Osteocyte (in vitro differentiated cells): Measurements from ENCODE around the gene CAPNS1. TPM values are rescaled to one million over a fixed set of nuclear protein-coding genes. Genes with fewer than 3 reads are reported as not detected.

ENCODE experiments used
- DNase-seq: peaks from one replicate; pipeline ENCODE4 v3.0.0; 2021; ENCODE audit warnings: mixed read lengths; ENCODE audit not compliant: unreplicated experiment; ENCODE audit errors: extremely low spot score
- H3K27ac Mint-ChIP-seq: one replicate; pipeline ENCODE4 v1.8.0; 2021; ENCODE audit warnings: mild to moderate bottlenecking, mixed read lengths; ENCODE audit not compliant: unreplicated experiment
- H3K27me3 Mint-ChIP-seq: one replicate; pipeline ENCODE4 v1.8.0; 2021; ENCODE audit warnings: mixed read lengths; ENCODE audit not compliant: unreplicated experiment
- H3K36me3 Mint-ChIP-seq: one replicate; pipeline ENCODE4 v1.8.0; 2021; ENCODE audit warnings: mixed read lengths; ENCODE audit not compliant: unreplicated experiment
- H3K4me1 Mint-ChIP-seq: one replicate; pipeline ENCODE4 v1.8.0; 2021; ENCODE audit warnings: mixed read lengths; ENCODE audit not compliant: unreplicated experiment
- H3K4me3 Mint-ChIP-seq: one replicate; pipeline ENCODE4 v1.8.0; 2021; ENCODE audit warnings: mild to moderate bottlenecking, moderate library complexity, mixed read lengths; ENCODE audit not compliant: unreplicated experiment
- H3K9me3 Mint-ChIP-seq: one replicate; pipeline ENCODE4 v1.8.0; 2021; ENCODE audit warnings: mixed read lengths; ENCODE audit not compliant: unreplicated experiment
- CTCF ChIP-seq: fragments of 200-600 bp; sonication (generic); IDR thresholded peaks from 2 replicates; pipeline ENCODE4 v1.5.0; 2021; ENCODE audit warnings: antibody characterized with exemption, mild to moderate bottlenecking, moderate library complexity
- total RNA-seq: library from RNA; stranded (reverse); gene quantifications from 2 replicates; pipeline ENCODE4 v1.2.1, GENCODE V29; 2021

CAPNS1 gene
- total RNA-seq, 1 donor from 2014 or later = 789 TPM

- H3K27ac Mint-ChIP-seq = peak within 1 kb of the TSS; percentile 97
- H3K27me3 Mint-ChIP-seq = no peaks in the 10 kb centered on the region
- H3K4me3 Mint-ChIP-seq = peak within 1 kb of the TSS; percentile 89
- no peaks in the 10 kb centered on the region for H3K9me3 Mint-ChIP-seq
- H3K4me1 Mint-ChIP-seq = peaks cover 27% of the 10 kb centered on the region
- TF ChIP-seq CTCF = no peak
- no peak for DNase-seq
- H3K36me3 Mint-ChIP-seq = peaks cover 20% of the 10 kb centered on the region
Measured at GRCh38 chr19:36115453-36116343, 24.2 kb upstream of the CAPNS1 start, which contains the start of gene TBCB. TSS of gene TBCB (plus strand) at chr19:36115468. CDS start at chr19:36115561, 93 bp downstream.

- no peak for TF ChIP-seq CTCF
Measured at GRCh38 chr19:36116344-36116637, 23.6 kb upstream of the CAPNS1 start.

GRCh38 chr19:36120092-36120983, 19.5 kb upstream of the CAPNS1 start:
- Mint-ChIP-seq H3K27me3 (no peaks in the 10 kb centered on the region), H3K4me1 (peaks cover 16% of the 10 kb centered on the region), H3K9me3 (no peaks in the 10 kb centered on the region), H3K36me3 (peaks cover 17% of the 10 kb centered on the region), H3K4me3 (no peak overlapping the region), H3K27ac (peak overlapping the region; percentile 62)
- TF ChIP-seq CTCF = no peak
- no peak for DNase-seq

More at GRCh38 chr19:36116344-36116637, 23.6 kb upstream of the CAPNS1 start:
- peak overlapping the region; percentile 89 for H3K4me3 Mint-ChIP-seq
- H3K27ac Mint-ChIP-seq = peak overlapping the region; percentile 97
- H3K27me3 Mint-ChIP-seq = no peaks in the 10 kb centered on the region
- DNase-seq = no peak
- no peaks in the 10 kb centered on the region for H3K9me3 Mint-ChIP-seq
- H3K4me1 Mint-ChIP-seq = peaks cover 27% of the 10 kb centered on the region
- peaks cover 20% of the 10 kb centered on the region for H3K36me3 Mint-ChIP-seq

- peaks cover 14% of the 10 kb centered on the region for H3K4me1 Mint-ChIP-seq
- no peaks in the 10 kb centered on the region for H3K27me3 Mint-ChIP-seq
- TF ChIP-seq CTCF = no peak
- peaks cover 23% of the 10 kb centered on the region for H3K36me3 Mint-ChIP-seq
- no peak for DNase-seq
- no peak overlapping the region for H3K27ac Mint-ChIP-seq
- no peaks in the 10 kb centered on the region for H3K9me3 Mint-ChIP-seq
- H3K4me3 Mint-ChIP-seq = no peak overlapping the region
Measured at GRCh38 chr19:36120984-36121358, 18.9 kb upstream of the CAPNS1 start.
